Smooth muscle cell (in vitro differentiated cells): ENCODE results near the gene RASAL2. TPM values are rescaled to one million over a fixed set of nuclear protein-coding genes. Genes with fewer than 3 reads are reported as not detected.

ENCODE experiments used
- DNase-seq: peaks from one replicate; lab custom pipeline; 2025; ENCODE audit not compliant: unreplicated experiment; lab: John Stamatoyannopoulos, UW
- H2AFZ ChIP-seq: fragments of 200-600 bp; sonication (generic); 2 replicates; pipeline ENCODE4 v1.6.0; 2016; ENCODE audit warnings: antibody characterized with exemption, low read depth, mild to moderate bottlenecking
- H3F3A ChIP-seq: fragments of 200-600 bp; sonication (generic); 2 replicates; pipeline ENCODE4 v1.6.0; 2017; ENCODE audit warnings: antibody characterized with exemption, low read depth
- H3K27ac ChIP-seq: fragments of 200-600 bp; sonication (generic); 2 replicates; pipeline ENCODE4 v1.5.1; 2016; ENCODE audit warnings: low read depth, mild to moderate bottlenecking
- H3K27me3 ChIP-seq: fragments of 200-600 bp; sonication (generic); 2 replicates; pipeline ENCODE4 v1.6.1; 2016; ENCODE audit warnings: low read depth, mild to moderate bottlenecking
- H3K36me3 ChIP-seq: fragments of 200-600 bp; sonication (generic); 2 replicates; pipeline ENCODE4 v1.5.1; 2016; ENCODE audit warnings: low read depth
- H3K4me1 ChIP-seq: fragments of 200-600 bp; sonication (generic); 2 replicates; pipeline ENCODE4 v1.5.1; 2016; ENCODE audit warnings: low read depth
- H3K4me2 ChIP-seq: fragments of 200-600 bp; sonication (generic); 2 replicates; pipeline ENCODE4 v1.6.0; 2016; ENCODE audit warnings: mild to moderate bottlenecking
- H3K4me3 ChIP-seq: fragments of 200-600 bp; sonication (generic); 2 replicates; pipeline ENCODE4 v1.5.1; 2016; ENCODE audit warnings: mild to moderate bottlenecking
- H3K79me2 ChIP-seq: fragments of 200-600 bp; sonication (generic); 2 replicates; pipeline ENCODE4 v1.6.0; 2016; ENCODE audit warnings: low read depth, mild to moderate bottlenecking
- H3K9ac ChIP-seq: fragments of 200-600 bp; sonication (generic); 2 replicates; pipeline ENCODE4 v1.6.0; 2016; ENCODE audit warnings: low read depth
- H3K9me3 ChIP-seq: fragments of 200-600 bp; sonication (generic); replicated peaks from 2 replicates; pipeline ENCODE4 v1.5.1; 2016; ENCODE audit warnings: low read depth
- H4K20me1 ChIP-seq: fragments of 200-600 bp; sonication (generic); 2 replicates; pipeline ENCODE4 v1.6.0; 2016; ENCODE audit warnings: low read depth
- WGBS: methylation state at CpG from one replicate; pipeline ENCODE4 v1.1.7; 2016; ENCODE audit warnings: low lambda C conversion rate; 5-methylcytosine and 5-hydroxymethylcytosine counted together
- polyA plus RNA-seq: library from polyadenylated mRNA; unstranded; fragments of >200 nt; fragmentation: Nextera tagmentation; extraction: Ambion mirVana; gene quantifications from 2 replicates; pipeline ENCODE4 v1.2.1, GENCODE V29; 2016
- total RNA-seq: library from RNA; depleted of rRNA; stranded (reverse); fragments of >200 nt; gene quantifications from 2 replicates; pipeline ENCODE4 v1.2.3, GENCODE V29; 2014
- TF ChIP-seq, protein P1 (sequence below): fragments of 200-600 bp; sonication (generic); IDR thresholded peaks from 2 replicates; pipeline ENCODE4 v1.5.1; 2017; ENCODE audit warnings: borderline replicate concordance, mild to moderate bottlenecking, antibody characterized with exemption; ENCODE audit not compliant: insufficient read depth, poor library complexity, severe bottlenecking

The RASAL2 gene
- total and polyA plus RNA-seq, 2 experiments from 2014 or later, result 4.3 to 17.6 TPM

DNA sequence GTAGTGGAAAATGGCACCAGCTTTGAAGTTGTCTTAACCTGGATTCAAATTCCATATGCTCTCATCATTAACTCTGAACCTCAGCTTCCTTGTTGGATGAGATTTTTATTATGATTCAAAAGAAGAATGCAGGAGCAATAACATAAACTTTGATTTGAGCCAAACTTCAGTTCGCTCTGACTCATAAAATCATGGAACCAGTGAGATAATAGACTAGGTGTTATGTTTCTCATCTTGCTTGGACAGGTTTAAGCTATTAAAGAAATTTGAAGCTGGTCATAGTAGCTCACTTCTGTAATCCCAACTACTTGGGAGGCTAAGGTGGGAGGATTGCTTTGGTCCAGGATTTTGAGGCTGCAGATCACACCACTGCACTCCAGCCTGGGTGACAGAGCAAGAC is 230.1 kb downstream of the RASAL2 start:
- H3F3A ChIP-seq, result no peaks in the 10 kb centered on the region
- H3K9ac ChIP-seq, result no peak overlapping the region
- 96% methylated on average over 1 of the region's 1 CpG for WGBS
- DNase-seq, result no peak
- no peak overlapping the region for H2AFZ ChIP-seq
- no peak overlapping the region for H3K4me2 ChIP-seq
- H3K4me1 ChIP-seq, result no peaks in the 10 kb centered on the region
- H3K27ac ChIP-seq, result peak overlapping the region; percentile 34
- H3K79me2 ChIP-seq, result peaks cover 26% of the 10 kb centered on the region
- no peaks in the 10 kb centered on the region for H3K36me3 ChIP-seq
- no peak overlapping the region for H3K4me3 ChIP-seq
- no peaks in the 10 kb centered on the region for H3K9me3 ChIP-seq
- TF ChIP-seq, protein P1, sequence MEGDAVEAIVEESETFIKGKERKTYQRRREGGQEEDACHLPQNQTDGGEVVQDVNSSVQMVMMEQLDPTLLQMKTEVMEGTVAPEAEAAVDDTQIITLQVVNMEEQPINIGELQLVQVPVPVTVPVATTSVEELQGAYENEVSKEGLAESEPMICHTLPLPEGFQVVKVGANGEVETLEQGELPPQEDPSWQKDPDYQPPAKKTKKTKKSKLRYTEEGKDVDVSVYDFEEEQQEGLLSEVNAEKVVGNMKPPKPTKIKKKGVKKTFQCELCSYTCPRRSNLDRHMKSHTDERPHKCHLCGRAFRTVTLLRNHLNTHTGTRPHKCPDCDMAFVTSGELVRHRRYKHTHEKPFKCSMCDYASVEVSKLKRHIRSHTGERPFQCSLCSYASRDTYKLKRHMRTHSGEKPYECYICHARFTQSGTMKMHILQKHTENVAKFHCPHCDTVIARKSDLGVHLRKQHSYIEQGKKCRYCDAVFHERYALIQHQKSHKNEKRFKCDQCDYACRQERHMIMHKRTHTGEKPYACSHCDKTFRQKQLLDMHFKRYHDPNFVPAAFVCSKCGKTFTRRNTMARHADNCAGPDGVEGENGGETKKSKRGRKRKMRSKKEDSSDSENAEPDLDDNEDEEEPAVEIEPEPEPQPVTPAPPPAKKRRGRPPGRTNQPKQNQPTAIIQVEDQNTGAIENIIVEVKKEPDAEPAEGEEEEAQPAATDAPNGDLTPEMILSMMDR, result no peak
- H3K27me3 ChIP-seq, result no peaks in the 10 kb centered on the region
- peaks cover 22% of the 10 kb centered on the region for H4K20me1 ChIP-seq

DNA sequence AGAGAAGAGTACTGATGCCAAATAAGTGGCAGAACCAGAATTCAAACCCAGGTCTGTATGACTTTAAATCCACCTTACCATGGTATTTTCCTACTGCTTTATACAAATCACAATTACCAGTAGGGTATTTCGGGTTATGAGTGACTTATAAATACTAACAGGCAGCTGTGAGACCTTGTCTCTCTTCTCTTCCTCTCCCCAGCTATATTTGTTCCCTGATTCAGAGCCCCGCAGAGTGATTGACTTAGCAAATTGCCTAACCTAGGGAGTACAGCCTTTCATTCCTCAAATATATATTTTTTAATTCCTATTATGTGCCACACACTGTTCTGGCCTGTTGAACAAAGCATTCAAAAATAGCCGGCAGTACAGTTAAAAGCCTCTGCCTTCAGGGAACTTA is 234.8 kb downstream of the RASAL2 start:
- H2AFZ ChIP-seq, result no peak overlapping the region
- WGBS, result 90% methylated on average over 3 of the region's 3 CpGs
- peak overlapping the region; percentile 69 for H3K27ac ChIP-seq
- H3K9ac ChIP-seq, result no peak overlapping the region
- H4K20me1 ChIP-seq, result peaks cover 13% of the 10 kb centered on the region
- H3K79me2 ChIP-seq, result peaks cover 32% of the 10 kb centered on the region
- H3F3A ChIP-seq, result no peaks in the 10 kb centered on the region
- no peak overlapping the region for H3K4me2 ChIP-seq
- no peaks in the 10 kb centered on the region for H3K4me1 ChIP-seq
- no peaks in the 10 kb centered on the region for H3K9me3 ChIP-seq
- no peak for DNase-seq
- TF ChIP-seq, protein P1, result no peak
- H3K27me3 ChIP-seq, result no peaks in the 10 kb centered on the region
- no peak overlapping the region for H3K4me3 ChIP-seq
- no peaks in the 10 kb centered on the region for H3K36me3 ChIP-seq

DNA sequence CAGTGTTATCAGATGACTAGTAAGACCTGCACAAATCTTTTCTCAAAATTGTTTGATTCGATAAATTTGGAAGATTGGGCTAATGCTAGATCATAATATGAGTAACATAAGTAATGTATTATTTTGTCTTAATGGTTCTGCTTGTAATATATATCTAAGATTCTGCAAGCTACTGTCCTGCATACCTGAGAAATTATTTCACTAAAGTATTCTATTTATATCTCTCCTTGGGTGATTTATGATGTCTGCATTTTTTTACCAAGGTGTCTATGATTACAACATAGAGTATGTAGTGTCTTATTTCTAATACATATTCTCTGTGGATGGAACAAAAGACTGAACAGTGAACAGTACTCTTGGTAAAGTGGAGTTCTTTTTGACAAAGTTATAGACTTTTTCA is 236.2 kb downstream of the RASAL2 start:
- 91% methylated on average over 1 of the region's 1 CpG for WGBS
- Histone ChIP-seq H2AFZ (no peak overlapping the region), H3K9ac (no peak overlapping the region), H3K4me3 (no peak overlapping the region), H3K36me3 (no peaks in the 10 kb centered on the region), H3K4me1 (no peaks in the 10 kb centered on the region), H3K79me2 (peaks cover 37% of the 10 kb centered on the region), H4K20me1 (peaks cover 12% of the 10 kb centered on the region), H3K9me3 (no peaks in the 10 kb centered on the region), H3K4me2 (no peak overlapping the region), H3K27me3 (no peaks in the 10 kb centered on the region), H3K27ac (peak overlapping the region; percentile 69), H3F3A (no peaks in the 10 kb centered on the region)
- no peak for DNase-seq
- TF ChIP-seq, protein P1, result no peak

DNA sequence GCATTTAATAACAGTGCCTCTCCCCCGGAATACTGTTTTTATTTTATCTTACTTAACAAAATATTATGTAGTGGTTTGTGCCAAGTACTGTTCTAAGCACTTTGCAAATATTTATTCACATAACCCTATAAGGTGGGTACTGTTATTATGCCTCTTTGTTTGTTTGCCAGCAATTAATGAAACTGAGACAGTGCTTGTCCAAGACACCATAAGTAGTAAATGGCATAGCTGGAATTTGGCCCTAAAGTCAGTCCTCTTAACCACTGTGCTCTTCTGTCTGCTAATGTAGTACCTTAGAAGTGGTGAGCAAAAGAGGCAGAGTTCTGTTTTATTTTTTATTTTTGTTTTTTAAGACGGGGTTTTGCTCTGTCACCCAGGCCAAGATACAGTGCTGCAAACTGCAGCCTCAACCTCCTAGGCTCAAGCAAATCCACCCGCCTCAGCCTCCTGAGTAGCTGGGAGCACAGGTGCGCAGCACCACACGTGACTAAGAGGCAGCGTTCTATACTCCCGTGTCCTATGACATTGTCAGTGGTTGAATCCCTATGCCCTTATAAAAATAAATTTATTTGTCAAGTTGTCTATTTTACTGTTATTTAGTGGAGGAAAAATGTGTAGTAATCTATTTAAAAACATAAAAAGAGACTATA is 237.1 kb downstream of the RASAL2 start:
- Histone ChIP-seq H3F3A (no peaks in the 10 kb centered on the region), H3K4me1 (no peaks in the 10 kb centered on the region), H3K9ac (no peak overlapping the region), H4K20me1 (peaks cover 4% of the 10 kb centered on the region), H3K9me3 (no peaks in the 10 kb centered on the region), H3K36me3 (no peaks in the 10 kb centered on the region), H3K4me2 (no peak overlapping the region), H3K4me3 (no peak overlapping the region), H3K27me3 (no peaks in the 10 kb centered on the region), H3K27ac (peak overlapping the region; percentile 69), H2AFZ (no peak overlapping the region), H3K79me2 (peaks cover 33% of the 10 kb centered on the region)
- DNase-seq, result no peak
- 93% methylated on average over 7 of the region's 7 CpGs for WGBS
- TF ChIP-seq, protein P1, result no peak
